ENCODE data around the gene RAB29.
"Not testable (repeated sequence)": the region's sequence is repeated elsewhere in the genome, so short reads cannot be mapped to it uniquely, and the experiment has no call there.

The RAB29 gene

GRCh38 chr1:205775015-205775716 lies at the start of gene RAB29:
Gene RAB29, minus strand, starts transcription at chr1:205775482. Its CDS starts 526 bp downstream, at chr1:205774956.
- DNase-seq (ENCODE audit: low spot score): peak; percentile 90

- no peak for DNase-seq (ENCODE audit: low spot score)
Observed at GRCh38 chr1:205824180-205824579, 48.9 kb upstream of the RAB29 start.

GRCh38 chr1:205823260-205823659 lies 48.0 kb upstream of the RAB29 start:
- not testable (repeated sequence) for DNase-seq (ENCODE audit: low spot score)

- no peak for DNase-seq (ENCODE audit: low spot score)
Observed at GRCh38 chr1:205822397-205822796, 47.1 kb upstream of the RAB29 start.

- DNase-seq (ENCODE audit: low spot score): no peak
Observed at GRCh38 chr1:205817988-205818387, 42.7 kb upstream of the RAB29 start.

- no peak for DNase-seq (ENCODE audit: low spot score)
Observed at GRCh38 chr1:205817364-205817763, 42.1 kb upstream of the RAB29 start.

GRCh38 chr1:205813755-205814058 lies 38.4 kb upstream of the RAB29 start:
- no peak for DNase-seq (ENCODE audit: low spot score)

GRCh38 chr1:205812878-205813754 lies 37.8 kb upstream of the RAB29 start, which contains the start of gene SLC41A1:
Gene SLC41A1, minus strand, starts transcription at chr1:205813198. Its CDS starts 2,757 bp downstream, at chr1:205810441.
- DNase-seq (ENCODE audit: low spot score): peak; percentile 93

GRCh38 chr1:205812271-205812877 lies 37.1 kb upstream of the RAB29 start:
- DNase-seq (ENCODE audit: low spot score): peak; percentile 51

- peak; percentile 92 for DNase-seq (ENCODE audit: low spot score)
Observed at GRCh38 chr1:205811660-205812059, 36.4 kb upstream of the RAB29 start.

GRCh38 chr1:205810448-205811157 lies 35.3 kb upstream of the RAB29 start:
- DNase-seq (ENCODE audit: low spot score): no peak

- DNase-seq (ENCODE audit: low spot score): no peak
Observed at GRCh38 chr1:205809942-205810345, 34.7 kb upstream of the RAB29 start.

- DNase-seq (ENCODE audit: low spot score): no peak
Observed at GRCh38 chr1:205809469-205809868, 34.2 kb upstream of the RAB29 start.

- DNase-seq (ENCODE audit: low spot score): no peak
Observed at GRCh38 chr1:205805082-205805711, 29.9 kb upstream of the RAB29 start.

- DNase-seq (ENCODE audit: low spot score): no peak
Observed at GRCh38 chr1:205804605-205805004, 29.3 kb upstream of the RAB29 start.

GRCh38 chr1:205803986-205804385 lies 28.7 kb upstream of the RAB29 start:
- no peak for DNase-seq (ENCODE audit: low spot score)

GRCh38 chr1:205802060-205802459 lies 26.8 kb upstream of the RAB29 start:
- no peak for DNase-seq (ENCODE audit: low spot score)

- DNase-seq (ENCODE audit: low spot score): no peak
Observed at GRCh38 chr1:205800981-205801703, 25.9 kb upstream of the RAB29 start.

- DNase-seq (ENCODE audit: low spot score): no peak
Observed at GRCh38 chr1:205800427-205800826, 25.1 kb upstream of the RAB29 start.

- no peak for DNase-seq (ENCODE audit: low spot score)
Observed at GRCh38 chr1:205798577-205798976, 23.3 kb upstream of the RAB29 start.

- DNase-seq (ENCODE audit: low spot score): no peak
Observed at GRCh38 chr1:205797168-205797567, 21.9 kb upstream of the RAB29 start.

Measured in pons (tissue), 1 donor.